Measurements from ENCODE around the gene IQCF2. TPM values are rescaled to one million over a fixed set of nuclear protein-coding genes. Genes with fewer than 3 reads are reported as not detected.

Gene IQCF2
- total RNA-seq = not detected in 2 replicates

DNA sequence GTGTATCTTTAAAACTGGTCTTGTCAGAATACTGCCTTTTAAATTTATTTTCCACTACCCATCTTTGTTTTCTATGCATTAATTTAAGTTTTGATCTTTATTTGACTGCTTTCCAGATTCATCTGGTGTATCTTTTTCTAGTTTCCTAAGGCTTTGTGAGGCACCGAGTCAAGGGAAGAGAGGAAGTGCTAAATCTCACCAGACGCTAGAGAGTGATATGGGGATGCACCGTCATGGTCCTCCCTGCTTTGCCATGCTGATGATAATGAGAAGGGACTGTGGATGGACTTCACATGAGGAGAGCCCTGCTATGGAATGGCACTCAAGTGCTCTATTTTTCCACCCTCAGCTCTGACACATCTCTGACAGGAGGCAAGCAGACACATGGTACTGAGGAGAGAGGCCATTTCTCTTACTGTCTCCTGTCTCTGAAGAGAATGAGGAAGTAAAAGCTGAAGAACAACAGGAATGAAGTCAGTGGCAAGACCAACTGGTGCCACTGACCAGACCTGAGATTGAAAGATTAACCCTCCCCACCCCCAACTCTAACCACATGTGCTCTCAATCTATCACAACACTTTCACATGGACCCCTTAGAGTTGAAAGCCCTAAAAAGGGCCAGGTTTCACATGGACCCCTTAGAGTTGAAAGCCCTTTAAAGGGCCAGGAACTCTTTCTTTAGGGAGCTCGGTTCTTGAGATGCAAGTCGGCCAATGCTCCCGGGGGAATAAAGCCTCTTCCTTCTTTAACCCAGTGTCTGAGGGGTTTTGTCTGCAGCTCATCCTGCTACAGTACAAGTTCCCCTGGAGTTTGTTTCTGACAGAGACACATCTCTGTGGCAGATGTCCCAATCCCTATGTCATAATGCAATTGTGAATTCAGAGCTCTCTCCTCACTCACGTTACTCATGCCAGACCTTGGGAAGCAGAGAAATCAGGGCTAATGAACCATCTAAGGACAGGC is at the start of gene IQCF2:
Gene IQCF2 (plus strand): TSS at position 913 of the 963 bp plus-strand sequence. CDS start 52 bp downstream, outside the sequence.

DNA sequence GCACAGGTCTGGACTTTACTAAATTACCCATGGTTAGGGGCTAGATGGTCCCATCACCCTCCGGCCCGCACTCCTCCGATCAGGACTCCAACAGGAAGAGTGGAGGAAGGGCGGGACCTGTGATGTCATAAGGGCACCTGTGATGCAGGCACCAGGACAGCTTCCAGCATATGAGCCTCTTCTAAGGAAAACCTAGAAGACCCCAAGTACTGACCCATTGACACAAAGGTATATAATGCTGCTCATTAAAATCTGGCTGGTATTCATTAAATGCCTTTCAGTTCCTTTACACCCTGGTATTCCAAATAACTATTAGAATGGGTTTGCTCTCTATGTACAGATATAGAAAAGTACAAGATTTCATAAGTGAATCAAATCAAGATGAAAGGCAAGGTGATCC is 14.1 kb downstream of the IQCF2 start, which contains the start of gene IQCF5:
Gene IQCF5 (minus strand): TSS at position 101 of the 400 bp plus-strand sequence. CDS start 70 bp downstream, at position 31.

Other genes with a start within 250 kb of the IQCF2 start
- gene TEX264, start 190.4 kb upstream of the IQCF2 start, total RNA-seq = 48.6 and 84.4 TPM in 2 replicates
- 0.15 and 0.17 TPM in 2 replicates for gene GRM2, start 154.5 kb upstream of the IQCF2 start, total RNA-seq
- not detected in 2 replicates for gene IQCF6, start 82.4 kb upstream of the IQCF2 start, total RNA-seq
- gene IQCF5, start 14.0 kb downstream of the IQCF2 start, total RNA-seq = not detected in 2 replicates
- not detected in 2 replicates for gene IQCF1, start 41.7 kb downstream of the IQCF2 start, total RNA-seq
- 18.6 and 20.5 TPM in 2 replicates for gene RRP9, start 80.3 kb downstream of the IQCF2 start, total RNA-seq
- gene PARP3, start 80.7 kb downstream of the IQCF2 start, total RNA-seq = 29.6 and 30.5 TPM in 2 replicates
- gene GPR62, start 93.8 kb downstream of the IQCF2 start, total RNA-seq = under 0.01 TPM in 1 of 2 replicates, not detected in the other
- 56.0 and 73.1 TPM in 2 replicates for gene PCBP4, start 105.8 kb downstream of the IQCF2 start, total RNA-seq
- 19.3 and 40.9 TPM in 2 replicates for gene ABHD14B, start 112.4 kb downstream of the IQCF2 start, total RNA-seq
- gene ABHD14A, start 113.4 kb downstream of the IQCF2 start, total RNA-seq = 12.9 and 14.9 TPM in 2 replicates
- gene ACY1, start 121.9 kb downstream of the IQCF2 start, total RNA-seq = 45.2 and 52.5 TPM in 2 replicates
- gene RPL29, start 134.3 kb downstream of the IQCF2 start, total RNA-seq = 1,028 and 1,056 TPM in 2 replicates
- gene DUSP7, start 195.0 kb downstream of the IQCF2 start, total RNA-seq = 6.1 and 11.9 TPM in 2 replicates

All from smooth muscle cell of trachea (primary cell).